H9 (cell line): ENCODE measurements around the gene CALN1. TPM values are rescaled to one million over a fixed set of nuclear protein-coding genes. Genes with fewer than 3 reads are reported as not detected.

Source experiments
- DNase-seq: peaks from one replicate; pipeline ENCODE4 v3.0.0-alpha.2; 2017
- H2AFZ ChIP-seq: one replicate; pipeline ENCODE4 v1.6.1; 2013; ENCODE audit warnings: mild to moderate bottlenecking, low read length, control low read depth, moderate library complexity
- H2AK5ac ChIP-seq: 2 replicates; pipeline ENCODE4 v1.6.1; 2013; ENCODE audit warnings: low read length, control low read depth, mixed read lengths; ENCODE audit not compliant: insufficient read length
- H2BK120ac ChIP-seq: one replicate; pipeline ENCODE4 v1.6.1; 2013; ENCODE audit warnings: low read depth, mild to moderate bottlenecking, low read length, control low read depth, inconsistent platforms; ENCODE audit not compliant: poor library complexity, severe bottlenecking
- H2BK12ac ChIP-seq: 2 replicates; pipeline ENCODE4 v1.6.1; 2013; ENCODE audit warnings: low read length, control low read depth, mixed read lengths, low read depth; ENCODE audit not compliant: insufficient read length
- H2BK15ac ChIP-seq: 2 replicates; pipeline ENCODE4 v1.6.1; 2013; ENCODE audit warnings: low read depth, low read length, control low read depth
- H2BK20ac ChIP-seq: one replicate; pipeline ENCODE4 v1.6.1; 2013; ENCODE audit warnings: low read depth, mild to moderate bottlenecking, low read length, control low read depth, inconsistent platforms; ENCODE audit not compliant: poor library complexity, severe bottlenecking
- H2BK5ac ChIP-seq: 2 replicates; pipeline ENCODE4 v1.6.1; 2013; ENCODE audit warnings: low read length, control low read depth, mixed read lengths; ENCODE audit not compliant: insufficient read length
- H3K14ac ChIP-seq: 2 replicates; pipeline ENCODE4 v1.6.1; 2013; ENCODE audit warnings: low read length, control low read depth; ENCODE audit not compliant: insufficient read depth
- H3K18ac ChIP-seq: 2 replicates; pipeline ENCODE4 v1.6.1; 2013; ENCODE audit warnings: low read depth, mild to moderate bottlenecking, mixed read lengths, low read length, control low read depth; ENCODE audit not compliant: insufficient read length
- H3K23ac ChIP-seq: 2 replicates; pipeline ENCODE4 v1.6.1; 2013; ENCODE audit warnings: low read length, control low read depth, mixed read lengths, low read depth; ENCODE audit not compliant: insufficient read length
- H3K23me2 ChIP-seq: 2 replicates; pipeline ENCODE4 v1.6.1; 2013; ENCODE audit warnings: low read depth, mild to moderate bottlenecking, mixed read lengths, low read length, control low read depth; ENCODE audit not compliant: insufficient read length, poor library complexity, severe bottlenecking
- H3K27ac ChIP-seq: 2 replicates; pipeline ENCODE4 v1.5.1; 2013; ENCODE audit warnings: low read length, control low read depth, mixed read lengths, low read depth; ENCODE audit not compliant: insufficient read length
- H3K27me3 ChIP-seq: 2 replicates; pipeline ENCODE4 v1.6.1; 2013; ENCODE audit warnings: low read length, control low read depth, inconsistent platforms; ENCODE audit not compliant: insufficient read depth
- H3K4ac ChIP-seq: 2 replicates; pipeline ENCODE4 v1.6.1; 2013; ENCODE audit warnings: low read depth, mild to moderate bottlenecking, control low read depth, inconsistent platforms, low read length, moderate library complexity
- H3K4me1 ChIP-seq: 2 replicates; pipeline ENCODE4 v1.6.1; 2013; ENCODE audit warnings: low read length, control low read depth, inconsistent platforms; ENCODE audit not compliant: insufficient read depth
- H3K4me2 ChIP-seq: 2 replicates; pipeline ENCODE4 v1.6.1; 2013; ENCODE audit warnings: low read length, control low read depth, mixed read lengths; ENCODE audit not compliant: insufficient read length, insufficient read depth
- H3K56ac ChIP-seq: 2 replicates; pipeline ENCODE4 v1.6.1; 2013; ENCODE audit warnings: low read depth, mild to moderate bottlenecking, mixed read lengths, low read length, control low read depth; ENCODE audit not compliant: insufficient read length
- H3K79me1 ChIP-seq: 2 replicates; pipeline ENCODE4 v1.6.1; 2013; ENCODE audit warnings: low read depth, mild to moderate bottlenecking, moderate library complexity, low read length, control low read depth, inconsistent platforms; ENCODE audit not compliant: insufficient read depth, poor library complexity, severe bottlenecking
- H3K79me2 ChIP-seq: 2 replicates; pipeline ENCODE4 v1.6.1; 2013; ENCODE audit warnings: low read length, control low read depth, inconsistent platforms; ENCODE audit not compliant: insufficient read depth
- H3K9ac ChIP-seq: 2 replicates; pipeline ENCODE4 v1.6.1; 2013; ENCODE audit warnings: low read length, control low read depth, mixed read lengths; ENCODE audit not compliant: insufficient read length; ENCODE audit errors: extremely low read depth
- H3K9me3 ChIP-seq: one replicate; pipeline ENCODE4 v1.6.1; 2013; ENCODE audit warnings: low read depth, low read length, inconsistent platforms; ENCODE audit not compliant: control insufficient read depth
- H3T11ph ChIP-seq: one replicate; pipeline ENCODE4 v1.6.1; 2013; ENCODE audit warnings: mild to moderate bottlenecking, low read length, control low read depth, inconsistent platforms
- H4K20me1 ChIP-seq: one replicate; pipeline ENCODE4 v1.6.1; 2013; ENCODE audit not compliant: control insufficient read depth, insufficient read length, insufficient read depth
- H4K5ac ChIP-seq: 2 replicates; pipeline ENCODE4 v1.6.1; 2013; ENCODE audit warnings: low read depth, mild to moderate bottlenecking, mixed read lengths, low read length, control low read depth; ENCODE audit not compliant: insufficient read length
- H4K8ac ChIP-seq: replicated peaks from 2 replicates; pipeline ENCODE4 v1.6.1; 2013; ENCODE audit warnings: low read length, control low read depth, mixed read lengths, low read depth; ENCODE audit not compliant: insufficient read length
- H4K91ac ChIP-seq: 2 replicates; pipeline ENCODE4 v1.6.1; 2013; ENCODE audit warnings: low read depth, mild to moderate bottlenecking, moderate library complexity, mixed read lengths, low read length, control low read depth; ENCODE audit not compliant: insufficient read length
- H3K27ac Mint-ChIP-seq, 3 experiments: 2 replicates in 2 of 3; 3 replicates in 1 of 3; pipeline ENCODE4 v1.8.0; 2020 to 2021; ENCODE audit warnings: mixed read lengths in 3 of 3, mild to moderate bottlenecking in 1 of 3, moderate library complexity in 1 of 3
- H3K27me3 Mint-ChIP-seq: 2 replicates; pipeline ENCODE4 v1.8.0; 2021; ENCODE audit warnings: low read depth, mild to moderate bottlenecking, moderate library complexity, mixed read lengths
- H3K36me3 Mint-ChIP-seq, 3 experiments: 2 replicates in 2 of 3; 3 replicates in 1 of 3; pipeline ENCODE4 v1.8.0; 2020 to 2021; ENCODE audit warnings: low read depth in 3 of 3, mixed read lengths in 3 of 3; ENCODE audit not compliant: insufficient read depth in 1 of 3
- H3K4me1 Mint-ChIP-seq, 2 experiments: 2 replicates each; pipeline ENCODE4 v1.8.0; 2020; ENCODE audit warnings: mixed read lengths in 2 of 2
- H3K4me3 Mint-ChIP-seq, 2 experiments: 2 replicates in 1 of 2; 3 replicates in 1 of 2; pipeline ENCODE4 v1.8.0; 2020 to 2021; ENCODE audit warnings: mild to moderate bottlenecking in 2 of 2, mixed read lengths in 2 of 2, moderate library complexity in 1 of 2
- H3K9me3 Mint-ChIP-seq, 2 experiments: 2 replicates in 1 of 2; 3 replicates in 1 of 2; pipeline ENCODE4 v1.8.0; 2020; ENCODE audit warnings: mild to moderate bottlenecking in 2 of 2, mixed read lengths in 2 of 2, moderate library complexity in 1 of 2
- WGBS: extraction: QIAGEN DNeasy Blood & Tissue Kit; methylation state at CpG from one replicate; pipeline ENCODE4 v1.1.7; 2013; ENCODE audit warnings: missing lambda C conversion rate, low lambda C conversion rate, mixed read lengths; ENCODE audit not compliant: insufficient read length; ENCODE audit errors: extremely low coverage; 5-methylcytosine and 5-hydroxymethylcytosine counted together
- total RNA-seq: library from RNA; stranded (reverse); gene quantifications from 2 replicates; pipeline ENCODE4 v1.2.1, GENCODE V29; 2021
- TF ChIP-seq, protein P1 (sequence below): fragments of 200-600 bp; sonication (generic); conservative IDR thresholded peaks from 3 replicates; pipeline ENCODE4 v1.8.0; 2021; ENCODE audit warnings: antibody characterized with exemption, mild to moderate bottlenecking

The CALN1 gene
- total RNA-seq, 1 experiment from 2014 or later = 2.8 TPM

DNA sequence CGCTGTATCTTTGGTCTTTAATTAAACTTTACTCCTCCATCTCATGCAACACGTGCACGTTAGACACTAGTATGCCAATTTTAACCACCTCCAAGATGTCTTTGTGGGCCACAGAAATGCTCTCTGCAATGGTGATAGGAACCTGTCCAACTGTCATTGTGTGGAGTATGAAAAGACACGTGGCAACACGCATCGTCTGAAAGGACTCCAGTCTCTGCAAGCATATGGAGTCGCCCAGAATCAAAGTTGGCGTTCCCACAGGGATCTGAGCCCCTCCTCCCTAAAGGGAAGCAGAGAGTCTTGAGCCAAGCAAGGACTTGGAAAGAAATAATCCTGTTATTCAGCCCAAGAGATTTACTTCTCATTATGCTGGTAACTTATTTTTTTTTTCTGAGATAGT is 301.1 kb downstream of the CALN1 start:
- Histone ChIP-seq H3T11ph (no peak overlapping the region), H3K56ac (no peak overlapping the region), H3K9ac (no peak overlapping the region), H3K14ac (no peak overlapping the region), H3K79me1 (no peaks in the 10 kb centered on the region), H2BK120ac (no peak overlapping the region), H3K27me3 (no peaks in the 10 kb centered on the region), H3K23ac (no peak overlapping the region), H3K4me2 (no peak overlapping the region), H3K9me3 (no peaks in the 10 kb centered on the region), H4K20me1 (no peaks in the 10 kb centered on the region), H4K5ac (no peak overlapping the region), H3K4me1 (peaks cover 3% of the 10 kb centered on the region; the same call in 1 of the 2 replicates), H2BK15ac (no peak overlapping the region), H4K91ac (no peak overlapping the region), H3K27ac (no peak overlapping the region), H2AFZ (no peak overlapping the region), H2BK20ac (no peak overlapping the region), H2AK5ac (no peak overlapping the region), H4K8ac (no peak overlapping the region), H3K18ac (no peak overlapping the region), H2BK5ac (no peak overlapping the region), H2BK12ac (no peak overlapping the region), H3K23me2 (no peaks in the 10 kb centered on the region), H3K79me2 (no peaks in the 10 kb centered on the region), H3K4ac (no peak overlapping the region)
- TF ChIP-seq, protein P1, sequence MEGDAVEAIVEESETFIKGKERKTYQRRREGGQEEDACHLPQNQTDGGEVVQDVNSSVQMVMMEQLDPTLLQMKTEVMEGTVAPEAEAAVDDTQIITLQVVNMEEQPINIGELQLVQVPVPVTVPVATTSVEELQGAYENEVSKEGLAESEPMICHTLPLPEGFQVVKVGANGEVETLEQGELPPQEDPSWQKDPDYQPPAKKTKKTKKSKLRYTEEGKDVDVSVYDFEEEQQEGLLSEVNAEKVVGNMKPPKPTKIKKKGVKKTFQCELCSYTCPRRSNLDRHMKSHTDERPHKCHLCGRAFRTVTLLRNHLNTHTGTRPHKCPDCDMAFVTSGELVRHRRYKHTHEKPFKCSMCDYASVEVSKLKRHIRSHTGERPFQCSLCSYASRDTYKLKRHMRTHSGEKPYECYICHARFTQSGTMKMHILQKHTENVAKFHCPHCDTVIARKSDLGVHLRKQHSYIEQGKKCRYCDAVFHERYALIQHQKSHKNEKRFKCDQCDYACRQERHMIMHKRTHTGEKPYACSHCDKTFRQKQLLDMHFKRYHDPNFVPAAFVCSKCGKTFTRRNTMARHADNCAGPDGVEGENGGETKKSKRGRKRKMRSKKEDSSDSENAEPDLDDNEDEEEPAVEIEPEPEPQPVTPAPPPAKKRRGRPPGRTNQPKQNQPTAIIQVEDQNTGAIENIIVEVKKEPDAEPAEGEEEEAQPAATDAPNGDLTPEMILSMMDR = no peak
- Mint-ChIP-seq H3K27me3 (no peaks in the 10 kb centered on the region; the same call in 1 of the 2 replicates), H3K4me1 (peaks cover 11 to 20% of the 10 kb centered on the region in 2 experiments), H3K9me3 (peaks cover 12 to 20% of the 10 kb centered on the region in 2 experiments), H3K36me3 (peaks cover 8 to 13% (median 9%) of the 10 kb centered on the region in 3 experiments), H3K4me3 (no peak overlapping the region), H3K27ac (peak overlapping the region in 1 of 3 experiments; percentile 53; a peak in 1 of 7 replicates)
- no peak for DNase-seq
- WGBS = no CpG with 5 or more reads among the region's 8 CpGs
